ENCODE results near the gene SLC23A3. TPM values are rescaled to one million over a fixed set of nuclear protein-coding genes. Genes with fewer than 3 reads are reported as not detected.
A peak's percentile ranks its signal among the peaks of the same experiment; 100 is the strongest.

The SLC23A3 gene
- 1 to 10 TPM; 2.0 to 2.2 TPM for total RNA-seq

GRCh38 chr2:219169930-219170654 lies at the start of gene SLC23A3:
Gene SLC23A3 (minus strand): TSS chr2:219170029. CDS start chr2:219169984, 45 bp downstream.
- no peak within 1 kb of the TSS for H3K27ac Mint-ChIP-seq
- H3K4me3 Mint-ChIP-seq: no peak within 1 kb of the TSS
- DNase-seq: no peak
- H3K27me3 Mint-ChIP-seq (ENCODE audit: low read depth): no peaks in the 10 kb centered on the region
- H3K9me3 Mint-ChIP-seq (ENCODE audit: insufficient read depth): no peaks in the 10 kb centered on the region
- ChIA-PET CTCF (interaction anchor here (0.8 to 3.9 kb wide), 22 partner anchors 8 to 140 kb away, joined by 3 to 49 read pairs (median 8); partner anchors contain the start of genes ANKZF1, ATG9A, DNAJB2 and GLB1L), POLR2A (no interaction called here)
- no peak for ATAC-seq
- H3K4me1 Mint-ChIP-seq (ENCODE audit: low read depth): peaks cover 23% of the 10 kb centered on the region
- peaks cover 38% of the 10 kb centered on the region for H3K36me3 Mint-ChIP-seq (ENCODE audit: low read depth)

GRCh38 chr2:219218732-219219701 lies 49.2 kb upstream of the SLC23A3 start, which contains the start of gene ABCB6:
Gene ABCB6 (minus strand): TSS chr2:219218958. CDS start chr2:219218673, 285 bp downstream.
- Mint-ChIP-seq H3K27me3 (ENCODE audit: low read depth) (no peaks in the 10 kb centered on the region), H3K9me3 (ENCODE audit: insufficient read depth) (no peaks in the 10 kb centered on the region), H3K4me1 (ENCODE audit: low read depth) (peaks cover 26% of the 10 kb centered on the region), H3K36me3 (ENCODE audit: low read depth) (peaks cover 45% of the 10 kb centered on the region), H3K27ac (peak within 1 kb of the TSS; percentile 75), H3K4me3 (peak within 1 kb of the TSS; percentile 77)
- ChIA-PET CTCF (interaction anchor here (0.7 to 5.9 kb wide), 10 partner anchors 9 to 76 kb away, joined by 3 to 25 read pairs (median 6); partner anchors contain the start of genes ATG9A, GLB1L, NHEJ1 and STK16), POLR2A (interaction anchor here (0.8 to 2.5 kb wide), 12 partner anchors 9 to 60 kb away, joined by 3 to 16 read pairs (median 4); partner anchors contain the start of genes ANKZF1, ATG9A, CNPPD1 and DNAJB2)
- peak; percentile 77 for ATAC-seq
- DNase-seq: peak; percentile 87

- H3K27me3 Mint-ChIP-seq (ENCODE audit: low read depth): no peaks in the 10 kb centered on the region
- peaks cover 27% of the 10 kb centered on the region for H3K4me1 Mint-ChIP-seq (ENCODE audit: low read depth)
- peak; percentile 61 for ATAC-seq
- ChIA-PET CTCF (interaction anchor here (1.5 to 5.9 kb wide), 7 partner anchors 9 to 77 kb away, joined by 3 to 25 read pairs (median 10); partner anchors contain the start of genes ATG9A, GLB1L, NHEJ1 and STK16), POLR2A (interaction anchor here (0.9 to 2.5 kb wide), 9 partner anchors 9 to 42 kb away, joined by 3 to 16 read pairs (median 5); partner anchors contain the start of genes ANKZF1, ATG9A, CNPPD1 and TUBA4A)
- H3K9me3 Mint-ChIP-seq (ENCODE audit: insufficient read depth): no peaks in the 10 kb centered on the region
- peak overlapping the region; percentile 77 for H3K4me3 Mint-ChIP-seq
- peak; percentile 50 for DNase-seq
- H3K27ac Mint-ChIP-seq: peak overlapping the region; percentile 75
- peaks cover 41% of the 10 kb centered on the region for H3K36me3 Mint-ChIP-seq (ENCODE audit: low read depth)
Measured at GRCh38 chr2:219218217-219218731, 48.4 kb upstream of the SLC23A3 start.

- Mint-ChIP-seq H3K9me3 (ENCODE audit: insufficient read depth) (no peaks in the 10 kb centered on the region), H3K4me3 (no peak overlapping the region), H3K27ac (peak overlapping the region; percentile 36), H3K36me3 (ENCODE audit: low read depth) (peaks cover 38% of the 10 kb centered on the region), H3K4me1 (ENCODE audit: low read depth) (peaks cover 33% of the 10 kb centered on the region), H3K27me3 (ENCODE audit: low read depth) (no peaks in the 10 kb centered on the region)
- ChIA-PET CTCF (interaction anchor here (0.8 to 5.9 kb wide), 7 partner anchors 10 to 79 kb away, joined by 3 to 25 read pairs (median 7); partner anchors contain the start of genes ATG9A, NHEJ1 and ZFAND2B), POLR2A (interaction anchor here (0.9 to 1.8 kb wide), 5 partner anchors 10 to 40 kb away, joined by 3 to 5 read pairs (median 3); partner anchors contain the start of genes ATG9A, CNPPD1 and TUBA4A)
- DNase-seq (no peak), ATAC-seq (no peak)
Measured at GRCh38 chr2:219216535-219216915, 46.7 kb upstream of the SLC23A3 start.

GRCh38 chr2:219215871-219216534 lies 46.2 kb upstream of the SLC23A3 start:
- POLR2A ChIA-PET: interaction anchor here (0.9 to 1.8 kb wide), 5 partner anchors 11 to 40 kb away, joined by 3 to 5 read pairs (median 3); partner anchors contain the start of genes ATG9A, CNPPD1 and TUBA4A
- peak overlapping the region; percentile 46 for H3K27ac Mint-ChIP-seq
- CTCF ChIA-PET: interaction anchor here (0.8 to 5.9 kb wide), 6 partner anchors 10 to 79 kb away, joined by 3 to 25 read pairs (median 8); partner anchors contain the start of genes ATG9A, NHEJ1 and ZFAND2B
- no peaks in the 10 kb centered on the region for H3K27me3 Mint-ChIP-seq (ENCODE audit: low read depth)
- ATAC-seq: no peak
- peaks cover 38% of the 10 kb centered on the region for H3K4me1 Mint-ChIP-seq (ENCODE audit: low read depth)
- H3K9me3 Mint-ChIP-seq (ENCODE audit: insufficient read depth): no peaks in the 10 kb centered on the region
- no peak for DNase-seq
- H3K36me3 Mint-ChIP-seq (ENCODE audit: low read depth): peaks cover 37% of the 10 kb centered on the region
- no peak overlapping the region for H3K4me3 Mint-ChIP-seq

- ATAC-seq (no peak), DNase-seq (no peak)
- no peak overlapping the region for H3K4me3 Mint-ChIP-seq
- POLR2A ChIA-PET: no interaction called here
- CTCF ChIA-PET: interaction anchor here (1.2 to 5.9 kb wide), 3 partner anchors 44 to 58 kb away, joined by 3 to 25 read pairs (median 8); partner anchors contain the start of gene NHEJ1
- no peaks in the 10 kb centered on the region for H3K9me3 Mint-ChIP-seq (ENCODE audit: insufficient read depth)
- peaks cover 50% of the 10 kb centered on the region for H3K4me1 Mint-ChIP-seq (ENCODE audit: low read depth)
- H3K36me3 Mint-ChIP-seq (ENCODE audit: low read depth): peaks cover 36% of the 10 kb centered on the region
- H3K27me3 Mint-ChIP-seq (ENCODE audit: low read depth): no peaks in the 10 kb centered on the region
- H3K27ac Mint-ChIP-seq: no peak overlapping the region
Measured at GRCh38 chr2:219214786-219215185, 45.0 kb upstream of the SLC23A3 start.

- H3K27ac Mint-ChIP-seq: no peak overlapping the region
- H3K9me3 Mint-ChIP-seq (ENCODE audit: insufficient read depth): no peaks in the 10 kb centered on the region
- no peaks in the 10 kb centered on the region for H3K27me3 Mint-ChIP-seq (ENCODE audit: low read depth)
- POLR2A ChIA-PET: no interaction called here
- peaks cover 51% of the 10 kb centered on the region for H3K4me1 Mint-ChIP-seq (ENCODE audit: low read depth)
- peaks cover 36% of the 10 kb centered on the region for H3K36me3 Mint-ChIP-seq (ENCODE audit: low read depth)
- no peak for DNase-seq
- no peak overlapping the region for H3K4me3 Mint-ChIP-seq
- no peak for ATAC-seq
- CTCF ChIA-PET: interaction anchor here (1.2 to 1.6 kb wide), 2 partner anchors 14 to 57 kb away, joined by 3 to 4 read pairs; no protein-coding TSS in a partner anchor
Measured at GRCh38 chr2:219214141-219214540, 44.3 kb upstream of the SLC23A3 start.

- no peak overlapping the region for H3K27ac Mint-ChIP-seq
- DNase-seq (no peak), ATAC-seq (no peak)
- H3K27me3 Mint-ChIP-seq (ENCODE audit: low read depth): no peaks in the 10 kb centered on the region
- H3K36me3 Mint-ChIP-seq (ENCODE audit: low read depth): peaks cover 41% of the 10 kb centered on the region
- peaks cover 53% of the 10 kb centered on the region for H3K4me1 Mint-ChIP-seq (ENCODE audit: low read depth)
- POLR2A ChIA-PET: interaction anchor here (0.6 kb wide), 1 partner anchor 804 kb away, joined by 3 read pairs; no protein-coding TSS in a partner anchor
- CTCF ChIA-PET: interaction anchor here (1.0 to 3.4 kb wide), 4 partner anchors 14 to 57 kb away, joined by 3 to 41 read pairs (median 5); partner anchors contain the start of genes NHEJ1 and SLC23A3
- H3K4me3 Mint-ChIP-seq: no peak overlapping the region
- H3K9me3 Mint-ChIP-seq (ENCODE audit: insufficient read depth): no peaks in the 10 kb centered on the region
Measured at GRCh38 chr2:219213486-219214071, 43.8 kb upstream of the SLC23A3 start.

GRCh38 chr2:219213026-219213415 lies 43.2 kb upstream of the SLC23A3 start:
- Mint-ChIP-seq H3K27me3 (ENCODE audit: low read depth) (no peaks in the 10 kb centered on the region), H3K36me3 (ENCODE audit: low read depth) (peaks cover 46% of the 10 kb centered on the region), H3K9me3 (ENCODE audit: insufficient read depth) (no peaks in the 10 kb centered on the region), H3K4me1 (ENCODE audit: low read depth) (peaks cover 57% of the 10 kb centered on the region), H3K4me3 (no peak overlapping the region), H3K27ac (no peak overlapping the region)
- CTCF ChIA-PET: interaction anchor here (1.0 to 3.4 kb wide), 6 partner anchors 15 to 216 kb away, joined by 3 to 41 read pairs (median 5); partner anchors contain the start of genes NHEJ1 and SLC23A3
- POLR2A ChIA-PET: interaction anchor here (0.6 to 0.7 kb wide), 2 partner anchors 37 to 804 kb away, joined by 3 to 4 read pairs; partner anchors contain the start of gene CNPPD1
- ATAC-seq: no peak
- DNase-seq: no peak

- Mint-ChIP-seq H3K36me3 (ENCODE audit: low read depth) (peaks cover 52% of the 10 kb centered on the region), H3K4me3 (no peak overlapping the region), H3K27me3 (ENCODE audit: low read depth) (no peaks in the 10 kb centered on the region), H3K4me1 (ENCODE audit: low read depth) (peaks cover 61% of the 10 kb centered on the region), H3K9me3 (ENCODE audit: insufficient read depth) (no peaks in the 10 kb centered on the region), H3K27ac (peak overlapping the region; percentile 81)
- no peak for DNase-seq
- CTCF ChIA-PET: interaction anchor here (0.6 to 3.8 kb wide), 17 partner anchors 9 to 84 kb away, joined by 3 to 41 read pairs (median 7); partner anchors contain the start of genes ABCB6, CNPPD1, NHEJ1 and SLC23A3
- POLR2A ChIA-PET: interaction anchor here (0.6 to 1.5 kb wide), 5 partner anchors 29 to 51 kb away, joined by 3 to 6 read pairs (median 4); partner anchors contain the start of gene CNPPD1
- no peak for ATAC-seq
Measured at GRCh38 chr2:219210886-219211362, 41.1 kb upstream of the SLC23A3 start.

All from activated CD8-positive, alpha-beta T cell treated with anti-CD3 and anti-CD28 coated beads, Interleukin-2, amount 10 ng/mL, durations not matched to agents 7 days and 5 days (primary cell).